HG02884 (cell line): Measurements from ENCODE around the gene MT1HL1.
"Not testable (repeated sequence)": the region's sequence is repeated elsewhere in the genome, so short reads cannot be mapped to it uniquely, and the experiment has no call there.

Source experiments
- ATAC-seq: cut with Tn5 transposase; IDR thresholded peaks from one replicate; pipeline ENCODE4 v1.9.1; 2021; ENCODE audit warnings: mild to moderate bottlenecking, moderate library complexity; ENCODE audit not compliant: unreplicated experiment

MT1HL1 gene

DNA sequence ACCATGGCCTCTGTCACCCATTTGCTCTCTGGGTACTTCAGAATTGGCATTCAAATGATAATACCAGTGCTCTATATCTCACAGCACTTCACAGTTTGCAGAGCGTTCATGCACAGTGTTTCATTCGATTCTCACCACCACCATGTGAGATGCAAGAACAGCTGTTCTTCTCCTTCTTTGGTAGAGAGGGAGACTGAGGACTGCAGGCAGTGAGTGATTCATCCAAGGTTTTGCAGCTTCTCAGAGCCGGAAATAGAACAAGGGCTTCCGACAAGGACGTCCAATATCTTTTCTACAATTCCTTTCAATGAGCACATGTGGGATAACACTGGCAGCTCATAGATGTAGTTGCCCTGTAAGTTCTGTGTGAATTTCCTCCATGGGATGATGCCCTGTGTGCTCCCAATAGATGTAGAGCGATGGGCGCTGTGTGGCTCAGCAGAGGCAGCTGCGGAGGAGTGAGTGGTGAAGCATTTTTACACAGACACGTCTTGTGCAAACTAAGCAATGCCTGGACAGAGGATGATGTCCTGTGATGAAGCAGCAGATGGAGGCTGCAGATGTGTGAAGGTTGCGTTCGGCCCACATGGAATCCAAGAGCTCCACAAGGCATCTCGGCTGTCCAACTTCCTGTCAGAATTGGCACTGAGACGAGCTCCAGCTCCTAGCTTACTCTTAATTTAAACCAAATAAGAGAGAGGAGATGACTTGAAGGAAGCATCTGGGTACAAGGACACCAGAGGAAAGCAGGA, 24.9 kb downstream of the MT1HL1 start:
- no peak for ATAC-seq

DNA sequence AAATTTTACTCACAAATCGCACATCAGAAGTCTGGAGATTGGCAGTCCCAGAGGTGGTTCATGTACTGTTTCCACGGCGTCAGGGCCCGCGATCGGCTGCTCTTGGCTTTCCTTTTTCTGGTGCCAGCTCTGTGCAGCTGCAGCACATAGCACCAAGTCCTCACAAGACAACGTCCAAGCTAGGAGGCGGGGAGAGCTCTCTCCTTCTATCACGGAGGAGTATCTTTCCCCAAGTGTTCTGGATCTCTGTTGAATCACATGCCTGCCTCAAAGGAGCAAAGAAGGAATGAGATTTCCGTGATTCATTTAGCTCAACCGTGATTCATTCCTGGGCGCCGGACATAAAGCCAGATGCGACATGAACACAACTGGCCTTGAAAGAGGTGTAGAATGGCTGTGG, 25.5 kb downstream of the MT1HL1 start:
- no peak for ATAC-seq

DNA sequence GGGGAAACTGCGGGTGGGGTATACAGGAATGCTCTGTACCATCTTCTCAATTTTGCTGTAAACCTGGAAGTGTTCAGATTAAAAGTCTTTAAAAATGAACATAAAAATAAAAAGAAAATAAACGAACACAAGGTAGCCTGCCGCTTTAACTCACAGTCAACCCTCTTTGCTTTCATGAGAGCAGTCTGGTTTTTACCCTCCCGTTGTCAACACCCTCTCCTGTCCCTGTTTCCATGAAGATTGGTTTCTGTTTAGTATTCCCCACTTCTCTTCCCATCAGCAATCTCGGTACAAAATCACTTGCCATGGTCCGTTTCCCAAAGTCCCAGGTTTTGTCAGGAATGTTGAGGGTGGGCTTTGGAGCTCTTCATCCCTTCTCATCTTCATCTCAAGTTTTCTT, 28.8 kb downstream of the MT1HL1 start:
- no peak for ATAC-seq

DNA sequence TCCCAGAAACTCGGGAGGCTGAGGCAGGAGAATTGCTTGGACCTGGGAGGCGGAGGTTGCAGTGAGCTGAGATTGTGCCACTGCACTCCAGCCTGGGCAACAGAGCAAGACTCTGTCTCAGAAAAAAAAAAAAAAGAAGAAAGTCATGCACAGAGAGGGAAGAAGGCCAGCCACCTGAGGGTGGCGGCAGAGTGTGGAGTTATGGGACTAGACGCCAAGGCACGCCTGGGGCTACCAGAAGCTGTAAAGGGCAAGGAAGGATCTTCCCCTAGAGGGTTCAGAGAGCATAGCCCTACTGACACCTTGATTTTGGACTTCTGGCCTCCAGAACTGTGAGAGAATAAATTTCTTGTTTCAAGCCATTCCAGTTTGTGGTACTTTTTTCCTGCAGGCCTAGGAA, 30.2 kb downstream of the MT1HL1 start:
- not testable (repeated sequence) for ATAC-seq

DNA sequence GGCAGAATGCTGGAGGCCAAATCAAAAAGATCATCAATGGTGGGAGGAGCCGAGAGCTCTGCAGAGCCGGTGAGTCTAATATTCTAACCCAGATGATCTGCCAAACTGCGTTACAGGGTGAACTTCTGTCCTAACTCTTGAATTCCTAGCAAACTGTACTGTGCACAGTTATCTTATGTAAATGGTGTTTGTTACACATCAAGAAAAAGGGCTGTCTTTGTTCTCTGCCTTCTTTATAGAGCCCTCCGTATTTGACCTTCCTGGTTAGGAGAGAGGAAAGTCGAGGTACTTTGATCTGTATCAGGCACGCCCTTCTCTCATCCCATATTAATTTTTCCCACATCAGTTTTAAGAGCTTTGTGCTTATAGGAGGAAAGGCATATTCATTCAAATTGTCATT, 37.6 kb downstream of the MT1HL1 start:
- ATAC-seq: no peak

DNA sequence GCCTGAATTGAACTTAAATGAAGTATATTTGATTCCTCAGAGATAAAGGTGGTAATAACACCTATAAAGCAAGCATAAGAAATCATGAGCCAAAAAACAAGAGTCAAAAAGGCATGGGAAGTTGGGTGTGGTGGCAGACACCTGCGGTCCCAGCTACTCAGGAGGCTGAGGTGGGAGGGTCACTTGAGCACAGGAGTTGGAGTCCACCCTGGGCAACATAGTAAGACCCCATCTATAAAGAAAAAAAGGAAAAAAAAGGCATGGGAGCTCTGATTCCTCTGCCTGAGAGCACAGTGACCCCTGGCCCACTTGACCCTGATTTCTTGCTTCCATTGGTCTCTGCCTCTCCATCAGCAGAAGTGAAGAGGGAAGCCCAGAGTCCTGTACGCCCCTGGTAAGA, 40.3 kb downstream of the MT1HL1 start:
- ATAC-seq: no peak

DNA sequence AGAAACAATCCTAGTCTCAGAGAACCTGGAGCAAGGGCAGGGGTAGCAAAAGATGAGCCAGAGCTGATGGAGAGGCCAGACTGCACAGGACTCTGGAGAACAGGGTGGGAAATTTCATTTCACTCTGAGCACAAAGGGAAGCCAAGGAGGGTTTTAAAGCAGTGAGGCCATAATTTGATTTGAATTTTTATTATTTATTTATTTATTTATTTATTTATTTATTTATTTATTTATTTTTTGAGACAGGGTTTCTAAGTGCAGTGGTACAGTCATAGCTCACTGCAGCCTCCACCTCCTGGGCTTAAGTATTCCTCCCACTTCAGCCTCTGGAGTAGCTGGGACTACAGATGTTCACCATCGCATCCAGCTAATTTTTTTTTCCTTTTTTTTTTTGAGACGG, 45.1 kb downstream of the MT1HL1 start:
- no peak for ATAC-seq

DNA sequence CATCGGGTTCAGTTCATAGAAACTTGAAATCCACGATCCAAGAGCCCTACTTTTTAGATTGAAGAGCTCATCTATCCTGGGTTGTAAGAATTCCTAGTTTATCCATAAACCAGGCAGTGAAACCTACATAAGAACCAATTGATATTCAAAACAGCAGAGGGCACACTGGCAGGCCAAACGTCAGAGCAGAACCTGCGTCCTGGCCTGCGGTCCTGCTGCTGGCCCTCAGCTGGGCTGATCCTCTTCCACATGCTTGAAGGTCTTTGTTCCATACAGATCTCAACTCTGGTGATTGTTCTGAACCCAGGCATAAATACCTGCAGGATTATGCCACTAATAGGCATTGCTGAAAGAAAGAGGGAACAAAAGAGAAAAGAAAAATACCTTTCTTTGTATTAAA, 47.0 kb downstream of the MT1HL1 start:
- no peak for ATAC-seq
